ENCODE results near the gene CARD10.

DNA sequence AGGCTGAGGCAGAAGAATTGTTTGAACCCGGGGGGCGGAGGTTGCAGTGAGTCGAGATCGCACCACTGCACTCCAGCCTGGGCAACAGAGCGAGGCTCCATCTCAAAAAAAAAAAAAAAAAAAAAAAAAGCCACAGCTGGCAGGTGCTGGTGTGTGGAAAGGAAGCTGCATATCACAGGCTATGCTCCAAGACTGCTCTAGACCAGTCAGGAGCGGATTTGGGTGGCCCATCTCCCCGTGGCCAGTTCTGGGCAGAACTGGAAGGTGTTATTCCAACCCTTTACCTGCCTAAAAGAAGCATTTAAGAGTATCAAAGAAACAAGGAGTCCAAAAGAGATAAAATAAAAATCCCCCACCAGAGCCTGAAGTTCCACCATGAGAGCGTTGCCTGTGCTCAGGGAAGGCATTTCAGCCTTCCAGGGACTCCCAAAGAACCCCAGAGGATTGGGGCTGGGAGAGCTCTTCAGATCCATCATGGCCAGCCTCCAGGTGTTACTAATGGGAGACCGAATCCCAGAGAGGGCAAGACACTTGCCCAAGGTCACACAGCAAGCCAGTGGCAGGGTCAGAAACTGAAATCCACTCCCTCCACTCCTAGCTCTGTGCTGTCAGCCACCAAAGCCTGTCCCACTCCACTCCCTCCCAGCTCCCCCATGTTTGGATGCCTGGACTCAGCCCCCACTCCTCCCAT, 47.3 kb downstream of the CARD10 start:
- TF ChIP-seq POLR2A (IDR thresholded peaks at IDR 0.05), result no peak
- TF ChIP-seq POLR2AphosphoS5 (IDR thresholded peaks at IDR 0.05), result no peak
- no peak for TF ChIP-seq CTCF (IDR thresholded peaks at IDR 0.05)
